ENCODE data around the gene POR.
"Not testable (repeated sequence)": the region's sequence is repeated elsewhere in the genome, so short reads cannot be mapped to it uniquely, and the experiment has no call there.

POR gene

GRCh38 chr7:75887669-75888369, 27.1 kb upstream of the POR start:
- DNase-seq = no peak

GRCh38 chr7:75888464-75889222, 26.3 kb upstream of the POR start:
- no peak for DNase-seq

GRCh38 chr7:75889223-75889825, 25.6 kb upstream of the POR start:
- no peak for DNase-seq

GRCh38 chr7:75889826-75890225, 25.1 kb upstream of the POR start:
- peak; percentile 65 for DNase-seq

GRCh38 chr7:75891237-75891636, 23.7 kb upstream of the POR start:
- DNase-seq = not testable (repeated sequence)

- DNase-seq = no peak
Measured at GRCh38 chr7:75891815-75892411, 23.0 kb upstream of the POR start.

GRCh38 chr7:75892634-75893272, 22.2 kb upstream of the POR start:
- DNase-seq = no peak

- no peak for DNase-seq
Measured at GRCh38 chr7:75896803-75897327, 18.1 kb upstream of the POR start.

GRCh38 chr7:75900617-75901315, 14.2 kb upstream of the POR start:
- no peak for DNase-seq

- DNase-seq = peak; percentile 86
Measured at GRCh38 chr7:75905785-75906604, 9.0 kb upstream of the POR start.

- DNase-seq = no peak
Measured at GRCh38 chr7:75906991-75907667, 7.8 kb upstream of the POR start.

GRCh38 chr7:75907668-75908039, 7.3 kb upstream of the POR start:
- DNase-seq = not testable (repeated sequence)

- no peak for DNase-seq
Measured at GRCh38 chr7:75909521-75910132, 5.3 kb upstream of the POR start.

- DNase-seq = not testable (repeated sequence)
Measured at GRCh38 chr7:75911186-75911585, 3.8 kb upstream of the POR start.

GRCh38 chr7:75913437-75913836, 1.5 kb upstream of the POR start:
- DNase-seq = no peak

GRCh38 chr7:75914169-75914654, 743 bp upstream of the POR start:
- no peak for DNase-seq

- peak; percentile 45 for DNase-seq
Measured at GRCh38 chr7:75915416-75916156, 631 bp downstream of the POR start.

- DNase-seq = no peak
Measured at GRCh38 chr7:75916259-75916658, 1.3 kb downstream of the POR start.
